ENCODE measurements around the gene DLG1. TPM values are rescaled to one million over a fixed set of nuclear protein-coding genes. Genes with fewer than 3 reads are reported as not detected.

Gene DLG1
- total RNA-seq, 6 donors from 2014 or later, result 49.3 to 102 (median 63.2) TPM

DNA sequence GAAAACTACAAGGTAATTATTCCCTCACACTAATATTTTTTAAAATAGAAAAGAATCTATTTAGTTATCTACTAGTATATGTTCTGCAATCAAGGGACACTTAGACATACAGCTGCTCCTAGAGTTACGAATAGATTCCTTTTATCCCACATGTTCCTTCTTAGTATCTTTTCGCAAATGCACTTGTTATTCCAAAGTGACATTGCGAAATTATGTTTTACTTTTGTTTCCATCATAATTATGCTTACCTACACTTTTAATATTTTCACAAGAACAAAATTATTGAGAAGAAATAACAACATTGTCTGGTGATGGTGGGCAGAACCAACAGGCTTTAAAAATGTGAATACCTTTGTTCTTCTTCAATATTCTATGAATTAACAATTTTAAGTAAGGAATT is 161.7 kb downstream of the DLG1 start:
- no peak for ATAC-seq (ENCODE audit: low FRiP score in 2 of 2)

DNA sequence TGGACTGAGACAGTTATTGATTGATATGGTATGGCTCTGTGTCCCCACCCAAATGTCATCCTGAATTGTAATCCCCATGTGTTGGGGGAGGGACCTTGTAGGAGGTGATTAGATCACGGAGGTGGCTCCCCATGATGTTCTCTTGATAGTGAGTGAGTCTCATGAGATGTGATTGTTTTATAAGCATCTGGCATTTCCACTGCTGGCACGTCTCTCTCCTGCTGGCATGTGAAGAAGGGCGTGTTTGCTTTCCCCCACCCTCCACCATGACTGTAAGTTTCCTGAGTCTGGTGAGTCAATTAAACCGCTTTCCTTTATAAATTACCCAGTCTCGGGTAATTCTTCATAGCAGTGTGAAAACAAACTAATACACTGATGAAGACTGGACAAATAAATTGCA is 163.2 kb downstream of the DLG1 start:
- H3K4me3 ChIP-seq, result no peak overlapping the region
- peaks cover 5 to 49% (median 14%) of the 10 kb centered on the region in 4 donors for H3K36me3 ChIP-seq
- ATAC-seq (ENCODE audit: low FRiP score in 2 of 2), result no peak
- H3K27me3 ChIP-seq, result no peaks in the 10 kb centered on the region
- H3K4me1 ChIP-seq, result no peaks in the 10 kb centered on the region
- peaks cover 0 to 5% (median 0%) of the 10 kb centered on the region in 4 donors for H3K9me3 ChIP-seq
- no peak overlapping the region for H3K27ac ChIP-seq
- 95 to 96% methylated on average over 5 of the region's 5 CpGs for WGBS, 2 donors
- DNase-seq, result no peak
- TF ChIP-seq EP300 (IDR thresholded peaks at IDR 0.05) (no peak), POLR2AphosphoS5 (IDR thresholded peaks at IDR 0.05) (no peak), POLR2A (IDR thresholded peaks at IDR 0.05) (no peak)
- TF ChIP-seq, protein P1, sequence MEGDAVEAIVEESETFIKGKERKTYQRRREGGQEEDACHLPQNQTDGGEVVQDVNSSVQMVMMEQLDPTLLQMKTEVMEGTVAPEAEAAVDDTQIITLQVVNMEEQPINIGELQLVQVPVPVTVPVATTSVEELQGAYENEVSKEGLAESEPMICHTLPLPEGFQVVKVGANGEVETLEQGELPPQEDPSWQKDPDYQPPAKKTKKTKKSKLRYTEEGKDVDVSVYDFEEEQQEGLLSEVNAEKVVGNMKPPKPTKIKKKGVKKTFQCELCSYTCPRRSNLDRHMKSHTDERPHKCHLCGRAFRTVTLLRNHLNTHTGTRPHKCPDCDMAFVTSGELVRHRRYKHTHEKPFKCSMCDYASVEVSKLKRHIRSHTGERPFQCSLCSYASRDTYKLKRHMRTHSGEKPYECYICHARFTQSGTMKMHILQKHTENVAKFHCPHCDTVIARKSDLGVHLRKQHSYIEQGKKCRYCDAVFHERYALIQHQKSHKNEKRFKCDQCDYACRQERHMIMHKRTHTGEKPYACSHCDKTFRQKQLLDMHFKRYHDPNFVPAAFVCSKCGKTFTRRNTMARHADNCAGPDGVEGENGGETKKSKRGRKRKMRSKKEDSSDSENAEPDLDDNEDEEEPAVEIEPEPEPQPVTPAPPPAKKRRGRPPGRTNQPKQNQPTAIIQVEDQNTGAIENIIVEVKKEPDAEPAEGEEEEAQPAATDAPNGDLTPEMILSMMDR (IDR thresholded peaks at IDR 0.05), result no peak

More for the DNA sequence above, 161.7 kb downstream of the DLG1 start:
- Histone ChIP-seq H3K4me1 (no peaks in the 10 kb centered on the region), H3K36me3 (peaks cover 5 to 45% (median 12%) of the 10 kb centered on the region in 4 donors), H3K9me3 (peaks cover 0 to 5% (median 0%) of the 10 kb centered on the region in 4 donors), H3K4me3 (no peak overlapping the region), H3K27ac (no peak overlapping the region), H3K27me3 (no peaks in the 10 kb centered on the region)
- 93 to 96% methylated on average over 3 of the region's 3 CpGs for WGBS, 2 donors
- TF ChIP-seq EP300 (IDR thresholded peaks at IDR 0.05), result no peak
- TF ChIP-seq, protein P1 (IDR thresholded peaks at IDR 0.05), result no peak
- TF ChIP-seq POLR2AphosphoS5 (IDR thresholded peaks at IDR 0.05), result no peak
- TF ChIP-seq POLR2A (IDR thresholded peaks at IDR 0.05), result no peak
- DNase-seq, result no peak

DNA sequence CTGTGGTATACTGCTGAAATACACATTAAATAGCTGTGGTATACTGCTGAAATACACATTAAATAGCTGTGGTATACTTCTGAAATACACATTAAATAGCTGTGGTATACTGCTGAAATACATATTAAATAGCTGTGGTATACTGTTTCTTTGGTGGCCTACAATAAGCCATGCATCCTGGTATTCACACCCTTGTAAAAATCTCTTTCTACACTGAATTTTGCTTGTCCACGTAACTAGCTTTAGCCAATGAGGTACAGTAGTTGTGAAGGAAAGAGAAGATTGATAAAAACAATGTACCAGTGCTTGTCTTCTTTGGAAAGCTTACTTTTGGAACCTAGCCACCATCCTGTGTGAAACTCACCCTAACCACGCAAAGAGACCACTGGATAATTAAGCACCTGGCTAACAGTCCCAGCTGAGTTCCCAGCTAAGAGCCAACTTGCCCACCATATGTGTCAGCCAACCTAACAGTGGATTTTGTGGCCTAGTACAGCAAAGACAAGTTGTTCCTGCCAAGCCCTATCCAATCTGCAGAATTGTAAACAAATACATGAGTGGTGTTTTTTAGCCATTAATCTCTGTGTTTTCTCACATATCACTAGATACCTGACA is 165.4 kb downstream of the DLG1 start:
- ATAC-seq (ENCODE audit: low FRiP score in 2 of 2) (no peak), DNase-seq (no peak)
- WGBS, 2 donors, result 91 to 97% methylated on average over 2 of the region's 2 CpGs
- Histone ChIP-seq H3K27ac (no peak overlapping the region), H3K9me3 (peaks cover 0 to 5% (median 0%) of the 10 kb centered on the region in 4 donors), H3K36me3 (peaks cover 3 to 54% (median 14%) of the 10 kb centered on the region in 4 donors), H3K4me3 (no peak overlapping the region), H3K4me1 (no peaks in the 10 kb centered on the region), H3K27me3 (no peaks in the 10 kb centered on the region)
- TF ChIP-seq POLR2A (IDR thresholded peaks at IDR 0.05) (no peak), POLR2AphosphoS5 (IDR thresholded peaks at IDR 0.05) (no peak), EP300 (IDR thresholded peaks at IDR 0.05) (no peak)
- TF ChIP-seq, protein P1 (IDR thresholded peaks at IDR 0.05), result no peak

DNA sequence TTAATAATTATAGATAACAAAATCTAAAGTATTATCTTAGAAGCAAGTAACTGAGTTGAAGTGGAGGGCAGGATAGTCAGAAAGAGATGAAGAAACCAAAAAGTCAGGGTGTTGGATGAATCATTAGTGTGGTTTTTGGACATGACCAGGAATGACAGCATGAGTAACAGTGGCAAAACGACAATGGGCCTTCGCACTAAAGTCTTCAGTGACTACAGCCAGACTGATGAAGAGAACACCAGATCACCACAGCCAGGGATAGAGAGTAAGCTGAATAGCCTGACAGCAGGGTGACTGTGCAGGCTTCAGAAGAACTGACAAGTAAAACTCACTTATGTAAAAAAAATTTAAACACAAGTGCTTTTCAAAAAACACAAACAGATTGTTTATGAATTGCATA is 172.8 kb downstream of the DLG1 start:
- peaks cover 0 to 31% (median 1%) of the 10 kb centered on the region in 4 donors for H3K36me3 ChIP-seq
- no peaks in the 10 kb centered on the region for H3K9me3 ChIP-seq
- TF ChIP-seq POLR2A (IDR thresholded peaks at IDR 0.05), result no peak
- no peak for TF ChIP-seq POLR2AphosphoS5 (IDR thresholded peaks at IDR 0.05)
- TF ChIP-seq, protein P1 (IDR thresholded peaks at IDR 0.05), result no peak
- no peak for TF ChIP-seq EP300 (IDR thresholded peaks at IDR 0.05)
- no peak overlapping the region for H3K4me3 ChIP-seq
- no peak overlapping the region for H3K27ac ChIP-seq
- no peak for ATAC-seq (ENCODE audit: low FRiP score in 2 of 2)
- 85 to 88% methylated on average over 2 of the region's 2 CpGs for WGBS, 2 donors
- no peak for DNase-seq
- no peaks in the 10 kb centered on the region for H3K27me3 ChIP-seq
- no peaks in the 10 kb centered on the region for H3K4me1 ChIP-seq

DNA sequence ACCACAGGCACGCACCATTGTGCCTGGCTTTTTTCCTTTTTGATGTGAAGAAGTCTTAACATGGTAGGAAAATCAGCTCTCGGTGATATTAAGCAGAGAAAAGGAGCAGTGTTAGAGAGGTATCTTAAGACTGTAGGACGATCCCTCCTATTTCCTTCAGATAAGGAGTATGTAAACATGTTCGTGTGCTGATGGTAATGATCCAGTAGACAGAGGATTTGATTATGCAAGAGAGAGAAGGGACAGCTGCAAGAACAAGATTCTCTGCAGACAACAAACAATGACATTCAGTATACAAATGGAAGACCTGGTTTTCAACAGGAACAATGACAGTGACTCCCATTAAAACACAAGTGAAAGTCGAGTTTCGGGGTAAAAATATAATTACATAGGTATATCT is 173.7 kb downstream of the DLG1 start:
- Histone ChIP-seq H3K9me3 (no peaks in the 10 kb centered on the region), H3K4me3 (no peak overlapping the region), H3K4me1 (no peaks in the 10 kb centered on the region), H3K27me3 (no peaks in the 10 kb centered on the region), H3K27ac (no peak overlapping the region), H3K36me3 (peaks cover 0 to 23% (median 0%) of the 10 kb centered on the region in 4 donors)
- ATAC-seq (ENCODE audit: low FRiP score in 2 of 2), result no peak
- DNase-seq, result no peak
- TF ChIP-seq, protein P1 (IDR thresholded peaks at IDR 0.05), result no peak
- TF ChIP-seq EP300 (IDR thresholded peaks at IDR 0.05), result no peak
- no peak for TF ChIP-seq POLR2AphosphoS5 (IDR thresholded peaks at IDR 0.05)
- TF ChIP-seq POLR2A (IDR thresholded peaks at IDR 0.05), result no peak
- 57 to 66% methylated on average over 6 of the region's 6 CpGs for WGBS, 2 donors
